NCI-H2196 treated with DMSO at 0.1 percent for 48 hours (cell line): ENCODE measurements around the gene LTA.
A peak's percentile ranks its signal among the peaks of the same experiment; 100 is the strongest.
"Not testable (repeated sequence)": the region's sequence is repeated elsewhere in the genome, so short reads cannot be mapped to it uniquely, and the experiment has no call there.

Experiments used
- DNase-seq: peaks from one replicate; lab custom pipeline; 2025; ENCODE audit not compliant: unreplicated experiment; lab: John Stamatoyannopoulos, UW

The LTA gene

GRCh38 chr6:31586599-31587281 lies 14.7 kb downstream of the LTA start:
- DNase-seq = no peak

GRCh38 chr6:31587791-31588777 lies 16.0 kb downstream of the LTA start:
- DNase-seq = no peak

- no peak for DNase-seq
Measured at GRCh38 chr6:31588871-31589650, 17.0 kb downstream of the LTA start.

GRCh38 chr6:31590691-31591090 lies 18.6 kb downstream of the LTA start:
- DNase-seq = not testable (repeated sequence)

GRCh38 chr6:31592396-31592771 lies 20.3 kb downstream of the LTA start:
- no peak for DNase-seq

GRCh38 chr6:31597006-31597405 lies 24.9 kb downstream of the LTA start:
- no peak for DNase-seq

- no peak for DNase-seq
Measured at GRCh38 chr6:31607317-31607716, 35.2 kb downstream of the LTA start.

GRCh38 chr6:31609519-31610406 lies 37.7 kb downstream of the LTA start:
- no peak for DNase-seq

GRCh38 chr6:31610968-31611367 lies 38.9 kb downstream of the LTA start:
- DNase-seq = no peak

GRCh38 chr6:31614075-31614619 lies 42.1 kb downstream of the LTA start:
- no peak for DNase-seq

- no peak for DNase-seq
Measured at GRCh38 chr6:31614684-31615578, 42.8 kb downstream of the LTA start, which contains the start of gene AIF1. TSS of gene AIF1 (plus strand) at chr6:31615234. CDS start at chr6:31615330, 96 bp downstream.

- no peak for DNase-seq
Measured at GRCh38 chr6:31615748-31616147, 43.7 kb downstream of the LTA start.

- DNase-seq = no peak
Measured at GRCh38 chr6:31617010-31617409, 44.9 kb downstream of the LTA start.

- peak; percentile 99 for DNase-seq
Measured at GRCh38 chr6:31619805-31620585, 47.9 kb downstream of the LTA start.

GRCh38 chr6:31620586-31621319 lies 48.7 kb downstream of the LTA start, which contains the start of gene PRRC2A:
TSS of gene PRRC2A (plus strand) at chr6:31620715. CDS start at chr6:31622790, 2,075 bp downstream.
- DNase-seq = peak; percentile 76

- no peak for DNase-seq
Measured at GRCh38 chr6:31621320-31621939, 49.3 kb downstream of the LTA start.

GRCh38 chr6:31621991-31622390 lies 49.9 kb downstream of the LTA start:
- no peak for DNase-seq
